Parathyroid adenoma (tissue), 2 donors: ENCODE results near the gene GH2.
A peak's percentile ranks its signal among the peaks of the same experiment; 100 is the strongest.
"Not testable (repeated sequence)": the region's sequence is repeated elsewhere in the genome, so short reads cannot be mapped to it uniquely, and the experiment has no call there.

ENCODE experiments used
- H2AFZ ChIP-seq: fragments of 300-600 bp; sonication (generic); one replicate; pipeline ENCODE4 v1.7.0; 2017; ENCODE audit warnings: antibody characterized with exemption, mild to moderate bottlenecking
- H3K27ac ChIP-seq: fragments of 300-600 bp; sonication (generic); one replicate; pipeline ENCODE4 v1.7.0; 2017
- H3K27me3 ChIP-seq: fragments of 300-600 bp; sonication (generic); one replicate; pipeline ENCODE4 v1.7.0; 2017; ENCODE audit warnings: low read length; ENCODE audit not compliant: control insufficient read depth, insufficient read depth
- H3K36me3 ChIP-seq: fragments of 300-600 bp; sonication (generic); one replicate; pipeline ENCODE4 v1.7.0; 2017; ENCODE audit warnings: low read length; ENCODE audit not compliant: control insufficient read depth, insufficient read depth
- H3K4me1 ChIP-seq: fragments of 300-600 bp; sonication (generic); one replicate; pipeline ENCODE4 v1.7.0; 2017; ENCODE audit warnings: control low read depth
- H3K4me2 ChIP-seq: fragments of 300-600 bp; sonication (generic); one replicate; pipeline ENCODE4 v1.7.0; 2017; ENCODE audit warnings: low read length
- H3K4me3 ChIP-seq: fragments of 300-600 bp; sonication (generic); one replicate; pipeline ENCODE4 v1.7.0; 2017; ENCODE audit warnings: low read depth, low read length
- H3K79me2 ChIP-seq: fragments of 300-600 bp; sonication (generic); one replicate; pipeline ENCODE4 v1.7.0; 2017; ENCODE audit warnings: control low read depth
- H3K9ac ChIP-seq: fragments of 300-600 bp; sonication (generic); one replicate; pipeline ENCODE4 v1.7.0; 2017; ENCODE audit warnings: mild to moderate bottlenecking
- H3K9me3 ChIP-seq: fragments of 300-600 bp; sonication (generic); one replicate; pipeline ENCODE4 v1.7.0; 2017; ENCODE audit warnings: low read length; ENCODE audit not compliant: control insufficient read depth
- CTCF ChIP-seq: fragments of 300-600 bp; sonication (generic); IDR thresholded peaks from one replicate; pipeline ENCODE4 v1.7.0; 2017; ENCODE audit warnings: antibody characterized with exemption, mild to moderate bottlenecking
- donor health status: primary hyperparathyroidism.

The GH2 gene

GRCh38 chr17:63847525-63848249, 34.1 kb downstream of the GH2 start:
- H3K79me2 ChIP-seq: no peaks in the 10 kb centered on the region
- H3K9ac ChIP-seq: no peak overlapping the region
- no peaks in the 10 kb centered on the region for H3K9me3 ChIP-seq
- no peaks in the 10 kb centered on the region for H3K27me3 ChIP-seq
- H3K4me1 ChIP-seq: peaks cover 6% of the 10 kb centered on the region
- H3K4me2 ChIP-seq: no peak overlapping the region
- H3K4me3 ChIP-seq: no peak overlapping the region
- no peak for TF ChIP-seq CTCF
- no peak overlapping the region for H2AFZ ChIP-seq
- no peaks in the 10 kb centered on the region for H3K36me3 ChIP-seq
- H3K27ac ChIP-seq: no peak overlapping the region

GRCh38 chr17:63845509-63845908, 36.2 kb downstream of the GH2 start:
- Histone ChIP-seq H3K9ac (no peak overlapping the region), H2AFZ (no peak overlapping the region), H3K27me3 (no peaks in the 10 kb centered on the region), H3K4me1 (peaks cover 13% of the 10 kb centered on the region), H3K9me3 (no peaks in the 10 kb centered on the region), H3K27ac (no peak overlapping the region), H3K79me2 (peaks cover 12% of the 10 kb centered on the region), H3K4me3 (no peak overlapping the region), H3K36me3 (no peaks in the 10 kb centered on the region), H3K4me2 (no peak overlapping the region)
- TF ChIP-seq CTCF: no peak

- Histone ChIP-seq H3K9me3 (no peaks in the 10 kb centered on the region), H3K4me3 (peak overlapping the region; percentile 56), H3K4me1 (peaks cover 24% of the 10 kb centered on the region), H2AFZ (peak overlapping the region; percentile 95), H3K9ac (no peak overlapping the region), H3K27ac (peak overlapping the region; percentile 88), H3K27me3 (no peaks in the 10 kb centered on the region), H3K79me2 (peaks cover 23% of the 10 kb centered on the region), H3K36me3 (no peaks in the 10 kb centered on the region), H3K4me2 (peak overlapping the region; percentile 66)
- no peak for TF ChIP-seq CTCF
These were observed 37.6 kb downstream of the GH2 start for GRCh38 chr17:63843910-63844677.

- H3K27me3 ChIP-seq, H3K9ac ChIP-seq, H3K36me3 ChIP-seq, H3K9me3 ChIP-seq: not testable (repeated sequence)
- peak overlapping the region; percentile 95 for H2AFZ ChIP-seq
- H3K4me3 ChIP-seq: peak overlapping the region; percentile 56
- H3K4me2 ChIP-seq: peak overlapping the region; percentile 66
- H3K4me1 ChIP-seq: peaks cover 25% of the 10 kb centered on the region
- H3K27ac ChIP-seq: peak overlapping the region; percentile 88
- peaks cover 27% of the 10 kb centered on the region for H3K79me2 ChIP-seq
These were observed 38.3 kb downstream of the GH2 start for GRCh38 chr17:63843387-63843888.
